ENCODE data around the gene TMCC2. TPM values are rescaled to one million over a fixed set of nuclear protein-coding genes. Genes with fewer than 3 reads are reported as not detected.
A peak's percentile ranks its signal among the peaks of the same experiment; 100 is the strongest.
"Not testable (repeated sequence)": the region's sequence is repeated elsewhere in the genome, so short reads cannot be mapped to it uniquely, and the experiment has no call there.

The TMCC2 gene, protein sequence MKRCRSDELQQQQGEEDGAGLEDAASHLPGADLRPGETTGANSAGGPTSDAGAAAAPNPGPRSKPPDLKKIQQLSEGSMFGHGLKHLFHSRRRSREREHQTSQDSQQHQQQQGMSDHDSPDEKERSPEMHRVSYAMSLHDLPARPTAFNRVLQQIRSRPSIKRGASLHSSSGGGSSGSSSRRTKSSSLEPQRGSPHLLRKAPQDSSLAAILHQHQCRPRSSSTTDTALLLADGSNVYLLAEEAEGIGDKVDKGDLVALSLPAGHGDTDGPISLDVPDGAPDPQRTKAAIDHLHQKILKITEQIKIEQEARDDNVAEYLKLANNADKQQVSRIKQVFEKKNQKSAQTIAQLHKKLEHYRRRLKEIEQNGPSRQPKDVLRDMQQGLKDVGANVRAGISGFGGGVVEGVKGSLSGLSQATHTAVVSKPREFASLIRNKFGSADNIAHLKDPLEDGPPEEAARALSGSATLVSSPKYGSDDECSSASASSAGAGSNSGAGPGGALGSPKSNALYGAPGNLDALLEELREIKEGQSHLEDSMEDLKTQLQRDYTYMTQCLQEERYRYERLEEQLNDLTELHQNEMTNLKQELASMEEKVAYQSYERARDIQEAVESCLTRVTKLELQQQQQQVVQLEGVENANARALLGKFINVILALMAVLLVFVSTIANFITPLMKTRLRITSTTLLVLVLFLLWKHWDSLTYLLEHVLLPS
- 0.23 TPM for total RNA-seq (2013)
- polyA plus RNA-seq (under 1 TPM in 2 of 3 donors, not detected in 1; 0.16 to 0.27 TPM), polyA minus RNA-seq (0.14 and 0.16 TPM in 2 replicates), total RNA-seq (0.06 to 7.4 (median 0.41) reads per million in 11 experiments)

DNA sequence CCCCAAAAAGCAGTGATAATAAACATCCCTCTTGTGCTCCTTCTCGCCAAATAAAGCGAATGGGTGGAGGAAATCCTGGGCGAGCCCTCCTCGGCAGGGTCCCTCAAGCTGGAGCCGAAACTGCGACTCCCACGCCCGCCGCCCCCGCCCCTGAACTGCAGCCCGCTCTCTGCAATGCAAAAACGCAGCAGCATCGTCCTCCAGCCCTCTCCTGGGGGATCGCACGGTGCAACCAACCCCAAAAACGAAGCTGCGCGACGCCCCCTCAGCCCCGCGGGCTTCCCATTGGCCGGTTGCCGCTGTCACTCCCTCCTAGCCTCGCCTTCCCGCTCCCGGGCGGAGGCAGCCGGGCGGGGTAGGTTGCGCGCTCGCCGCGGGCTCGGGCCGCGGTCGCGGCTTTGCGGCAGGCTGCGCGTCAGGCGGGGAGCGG is at the start of gene TMCC2:
TSS of gene TMCC2 (plus strand) at position 363 of the 430 bp plus-strand sequence. CDS start 619 bp downstream, outside the sequence.
- H3K4me3 Mint-ChIP-seq: peak within 1 kb of the TSS; percentile 81 to 96
- intact Hi-C loops (cut with micrococcal nuclease): no loop called here
- peaks cover 0 to 14% (median 4%) of the 10 kb centered on the region in 7 donors for H3K9me3 Mint-ChIP-seq
- TF ChIP-seq, protein P1, sequence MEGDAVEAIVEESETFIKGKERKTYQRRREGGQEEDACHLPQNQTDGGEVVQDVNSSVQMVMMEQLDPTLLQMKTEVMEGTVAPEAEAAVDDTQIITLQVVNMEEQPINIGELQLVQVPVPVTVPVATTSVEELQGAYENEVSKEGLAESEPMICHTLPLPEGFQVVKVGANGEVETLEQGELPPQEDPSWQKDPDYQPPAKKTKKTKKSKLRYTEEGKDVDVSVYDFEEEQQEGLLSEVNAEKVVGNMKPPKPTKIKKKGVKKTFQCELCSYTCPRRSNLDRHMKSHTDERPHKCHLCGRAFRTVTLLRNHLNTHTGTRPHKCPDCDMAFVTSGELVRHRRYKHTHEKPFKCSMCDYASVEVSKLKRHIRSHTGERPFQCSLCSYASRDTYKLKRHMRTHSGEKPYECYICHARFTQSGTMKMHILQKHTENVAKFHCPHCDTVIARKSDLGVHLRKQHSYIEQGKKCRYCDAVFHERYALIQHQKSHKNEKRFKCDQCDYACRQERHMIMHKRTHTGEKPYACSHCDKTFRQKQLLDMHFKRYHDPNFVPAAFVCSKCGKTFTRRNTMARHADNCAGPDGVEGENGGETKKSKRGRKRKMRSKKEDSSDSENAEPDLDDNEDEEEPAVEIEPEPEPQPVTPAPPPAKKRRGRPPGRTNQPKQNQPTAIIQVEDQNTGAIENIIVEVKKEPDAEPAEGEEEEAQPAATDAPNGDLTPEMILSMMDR (IDR thresholded peaks at IDR 0.05): no peak
- Histone ChIP-seq H3K4me3 (replicated peaks in 1 of 3; ENCODE audit: low read depth in 2 of 3, low read length in 3 of 3) (peak within 1 kb of the TSS; percentile 54 to 80 (median 55)), H3K9me3 (replicated peaks in 1 of 2; ENCODE audit: control insufficient read depth in 1 of 2, insufficient read depth in 1 of 2, low read length in 2 of 2) (no peaks in the 10 kb centered on the region), H2AFZ (ENCODE audit: insufficient read depth, low read depth, low read length, poor library complexity, severe bottlenecking) (peak within 1 kb of the TSS; percentile 66), H3K27ac (ENCODE audit: low read depth in 1 of 2, low read length in 2 of 2) (no peak within 1 kb of the TSS), H4K20me1 (ENCODE audit: insufficient read depth, low read length) (no peaks in the 10 kb centered on the region), H3K79me2 (ENCODE audit: insufficient read depth, low read length) (no peaks in the 10 kb centered on the region), H3K4me1 (ENCODE audit: control insufficient read depth in 1 of 2, insufficient read depth in 2 of 2, low read length in 2 of 2) (peaks cover 27% of the 10 kb centered on the region in 2 donors), H3K9ac (ENCODE audit: insufficient read depth, low read length, poor library complexity, severe bottlenecking) (peak within 1 kb of the TSS; percentile 30), H3K27me3 (ENCODE audit: control insufficient read depth in 2 of 2, insufficient read depth in 2 of 2, low read length in 2 of 2) (peaks cover 38 to 55% of the 10 kb centered on the region in 2 donors), H3K4me2 (replicated peaks; ENCODE audit: extremely low read depth, low read length, poor library complexity, severe bottlenecking) (peak within 1 kb of the TSS; percentile 90), H3K36me3 (replicated peaks in 1 of 2; ENCODE audit: control insufficient read depth in 1 of 2, insufficient read depth in 2 of 2, low read length in 2 of 2) (no peaks in the 10 kb centered on the region)
- peak in 2 of 3 donors; percentile 25 to 32 for DNase-seq
- WGBS (ENCODE audit: insufficient coverage): under 1% methylated on average over 44 of the region's 44 CpGs
- peak within 1 kb of the TSS in 2 of 7 donors; percentile 30 to 40 for H3K27ac Mint-ChIP-seq
- peaks cover 46 to 50% (median 47%) of the 10 kb centered on the region in 3 donors for H3K27me3 Mint-ChIP-seq (ENCODE audit: low read depth in 3 of 3)
- H3K36me3 Mint-ChIP-seq: peaks cover 3% of the 10 kb centered on the region in 2 donors
- H3K4me1 Mint-ChIP-seq: peaks cover 35% of the 10 kb centered on the region

DNA sequence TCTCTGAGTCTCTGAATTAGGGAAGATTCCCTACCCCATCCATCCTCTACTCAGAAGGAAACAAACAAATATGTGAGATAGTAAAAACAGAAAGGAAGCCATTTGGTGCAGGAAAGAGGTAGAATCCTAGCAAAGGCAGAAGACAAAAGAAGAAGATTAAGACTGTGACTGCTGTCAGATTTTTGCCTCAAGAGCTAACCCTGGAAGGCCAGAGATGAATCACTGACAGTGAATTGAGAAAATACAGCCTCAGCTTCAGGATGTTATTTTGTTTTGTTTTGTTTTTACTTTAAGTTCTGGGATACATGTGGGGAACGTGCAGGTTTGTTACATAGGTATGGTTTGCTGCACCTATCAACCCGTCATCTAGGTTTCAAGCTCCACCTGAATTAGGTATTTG is 47.9 kb upstream of the TMCC2 start:
- Histone ChIP-seq H3K9ac (ENCODE audit: insufficient read depth, low read length, poor library complexity, severe bottlenecking) (no peak overlapping the region), H3K27ac (ENCODE audit: low read depth in 1 of 2, low read length in 2 of 2) (no peak overlapping the region), H2AFZ (ENCODE audit: insufficient read depth, low read depth, low read length, poor library complexity, severe bottlenecking) (no peak overlapping the region), H4K20me1 (ENCODE audit: insufficient read depth, low read length) (peaks cover 28% of the 10 kb centered on the region), H3K4me1 (ENCODE audit: control insufficient read depth in 1 of 2, insufficient read depth in 2 of 2, low read length in 2 of 2) (peaks cover 7 to 16% of the 10 kb centered on the region in 2 donors), H3K79me2 (ENCODE audit: insufficient read depth, low read length) (peaks cover 13% of the 10 kb centered on the region), H3K9me3 (replicated peaks in 1 of 2; ENCODE audit: control insufficient read depth in 1 of 2, insufficient read depth in 1 of 2, low read length in 2 of 2) (no peaks in the 10 kb centered on the region), H3K27me3 (ENCODE audit: control insufficient read depth in 2 of 2, insufficient read depth in 2 of 2, low read length in 2 of 2) (no peaks in the 10 kb centered on the region), H3K36me3 (replicated peaks in 1 of 2; ENCODE audit: control insufficient read depth in 1 of 2, insufficient read depth in 2 of 2, low read length in 2 of 2) (peaks cover 19 to 81% of the 10 kb centered on the region in 2 donors), H3K4me3 (replicated peaks in 1 of 3; ENCODE audit: low read depth in 2 of 3, low read length in 3 of 3) (no peak overlapping the region), H3K4me2 (replicated peaks; ENCODE audit: extremely low read depth, low read length, poor library complexity, severe bottlenecking) (no peak overlapping the region)
- no CpG with 5 or more reads among the region's 2 CpGs for WGBS (ENCODE audit: insufficient coverage)
- Mint-ChIP-seq H3K4me1 (peaks cover 28% of the 10 kb centered on the region), H3K36me3 (peaks cover 50 to 73% of the 10 kb centered on the region in 2 donors), H3K4me3 (no peak overlapping the region), H3K9me3 (no peaks in the 10 kb centered on the region), H3K27me3 (ENCODE audit: low read depth in 3 of 3) (peaks cover 0 to under 1% (median 0%) of the 10 kb centered on the region in 3 donors), H3K27ac (no peak overlapping the region)
- DNase-seq: no peak
- TF ChIP-seq, protein P1 (IDR thresholded peaks at IDR 0.05): no peak
- intact Hi-C loops (cut with micrococcal nuclease): no loop called here

GRCh38 chr1:205180331-205180730 is 47.4 kb upstream of the TMCC2 start:
- H3K4me1 Mint-ChIP-seq: peaks cover 27% of the 10 kb centered on the region
- Histone ChIP-seq H3K4me1 (ENCODE audit: control insufficient read depth in 1 of 2, insufficient read depth in 2 of 2, low read length in 2 of 2) (peaks cover 7 to 14% of the 10 kb centered on the region in 2 donors), H3K79me2 (ENCODE audit: insufficient read depth, low read length) (peaks cover 15% of the 10 kb centered on the region), H3K36me3 (replicated peaks in 1 of 2; ENCODE audit: control insufficient read depth in 1 of 2, insufficient read depth in 2 of 2, low read length in 2 of 2) (peaks cover 19 to 81% of the 10 kb centered on the region in 2 donors), H4K20me1 (ENCODE audit: insufficient read depth, low read length) (peaks cover 28% of the 10 kb centered on the region)
- H3K9ac ChIP-seq (ENCODE audit: insufficient read depth, low read length, poor library complexity, severe bottlenecking); H3K27me3 ChIP-seq (ENCODE audit: control insufficient read depth in 2 of 2, insufficient read depth in 2 of 2, low read length in 2 of 2); H3K9me3 ChIP-seq (replicated peaks in 1 of 2; ENCODE audit: control insufficient read depth in 1 of 2, insufficient read depth in 1 of 2, low read length in 2 of 2); H3K27ac ChIP-seq (ENCODE audit: low read depth in 1 of 2, low read length in 2 of 2); intact Hi-C loops (cut with micrococcal nuclease); H3K4me3 ChIP-seq (replicated peaks in 1 of 3; ENCODE audit: low read depth in 2 of 3, low read length in 3 of 3); H3K27ac Mint-ChIP-seq; H3K9me3 Mint-ChIP-seq; H3K27me3 Mint-ChIP-seq (ENCODE audit: low read depth in 3 of 3); H2AFZ ChIP-seq (ENCODE audit: insufficient read depth, low read depth, low read length, poor library complexity, severe bottlenecking); H3K4me3 Mint-ChIP-seq; H3K4me2 ChIP-seq (replicated peaks; ENCODE audit: extremely low read depth, low read length, poor library complexity, severe bottlenecking); DNase-seq: not testable (repeated sequence)
- no CpG with 5 or more reads among the region's 7 CpGs for WGBS (ENCODE audit: insufficient coverage)
- H3K36me3 Mint-ChIP-seq: peaks cover 45 to 68% of the 10 kb centered on the region in 2 donors
